Thymus (tissue), 11 donors: ENCODE results near the gene CSNK1G2. TPM values are rescaled to one million over a fixed set of nuclear protein-coding genes. Genes with fewer than 3 reads are reported as not detected.
"Not testable (repeated sequence)": the region's sequence is repeated elsewhere in the genome, so short reads cannot be mapped to it uniquely, and the experiment has no call there.

Experiments
- DNase-seq, 9 donors: peaks; one replicate each; pipeline ENCODE4 v3.0.0-alpha.2; 2013; ENCODE audit warnings: low spot score in 9 of 9, low read depth in 6 of 9, missing footprints in 1 of 9
- H3K27ac ChIP-seq, 2 donors: one replicate each; pipeline ENCODE4 v1.5.1; 2013; ENCODE audit warnings: control low read depth in 1 of 2, low read depth in 1 of 2, low read length in 1 of 2, mild to moderate bottlenecking in 1 of 2, moderate library complexity in 1 of 2
- H3K27me3 ChIP-seq, 2 donors: one replicate each; pipeline ENCODE4 v1.5.1; 2013; ENCODE audit warnings: low read length in 1 of 2; ENCODE audit not compliant: control insufficient read depth in 2 of 2, insufficient read depth in 1 of 2
- H3K36me3 ChIP-seq, 2 donors: one replicate each; pipeline ENCODE4 v1.5.1; 2013; ENCODE audit warnings: low read length in 1 of 2, mild to moderate bottlenecking in 1 of 2, moderate library complexity in 1 of 2; ENCODE audit not compliant: control insufficient read depth in 2 of 2, insufficient read depth in 2 of 2
- H3K4me1 ChIP-seq, 2 donors: one replicate each; pipeline ENCODE4 v1.5.1; 2013; ENCODE audit warnings: low read length in 2 of 2; ENCODE audit not compliant: control insufficient read depth in 2 of 2, insufficient read depth in 2 of 2
- H3K4me3 ChIP-seq, 2 donors: one replicate each; pipeline ENCODE4 v1.5.1; 2013; ENCODE audit warnings: low read length in 2 of 2, control low read depth in 1 of 2, mild to moderate bottlenecking in 1 of 2
- H3K9me3 ChIP-seq, 2 donors: one replicate each; pipeline ENCODE4 v1.5.1; 2013; ENCODE audit warnings: low read length in 1 of 2, mild to moderate bottlenecking in 1 of 2; ENCODE audit not compliant: control insufficient read depth in 2 of 2, insufficient read depth in 1 of 2
- WGBS: extraction: QIAGEN DNeasy Blood & Tissue Kit; methylation state at CpG from one replicate; pipeline ENCODE4 v1.1.7; 2013; 5-methylcytosine and 5-hydroxymethylcytosine counted together
- polyA plus RNA-seq: library from polyadenylated mRNA; stranded (reverse); fragments of 200-250 nt; gene quantifications from one replicate; pipeline ENCODE4 v1.2.3, GENCODE V29; 2013
- total RNA-seq: library from RNA; stranded (reverse); fragments of 120-200 nt; gene quantifications from one replicate; pipeline ENCODE4 v1.2.4, GENCODE V29; 2013
- donor health status: healthy.

CSNK1G2 gene
- total and polyA plus RNA-seq, 2 donors, result 52.0 to 80.9 TPM

DNA sequence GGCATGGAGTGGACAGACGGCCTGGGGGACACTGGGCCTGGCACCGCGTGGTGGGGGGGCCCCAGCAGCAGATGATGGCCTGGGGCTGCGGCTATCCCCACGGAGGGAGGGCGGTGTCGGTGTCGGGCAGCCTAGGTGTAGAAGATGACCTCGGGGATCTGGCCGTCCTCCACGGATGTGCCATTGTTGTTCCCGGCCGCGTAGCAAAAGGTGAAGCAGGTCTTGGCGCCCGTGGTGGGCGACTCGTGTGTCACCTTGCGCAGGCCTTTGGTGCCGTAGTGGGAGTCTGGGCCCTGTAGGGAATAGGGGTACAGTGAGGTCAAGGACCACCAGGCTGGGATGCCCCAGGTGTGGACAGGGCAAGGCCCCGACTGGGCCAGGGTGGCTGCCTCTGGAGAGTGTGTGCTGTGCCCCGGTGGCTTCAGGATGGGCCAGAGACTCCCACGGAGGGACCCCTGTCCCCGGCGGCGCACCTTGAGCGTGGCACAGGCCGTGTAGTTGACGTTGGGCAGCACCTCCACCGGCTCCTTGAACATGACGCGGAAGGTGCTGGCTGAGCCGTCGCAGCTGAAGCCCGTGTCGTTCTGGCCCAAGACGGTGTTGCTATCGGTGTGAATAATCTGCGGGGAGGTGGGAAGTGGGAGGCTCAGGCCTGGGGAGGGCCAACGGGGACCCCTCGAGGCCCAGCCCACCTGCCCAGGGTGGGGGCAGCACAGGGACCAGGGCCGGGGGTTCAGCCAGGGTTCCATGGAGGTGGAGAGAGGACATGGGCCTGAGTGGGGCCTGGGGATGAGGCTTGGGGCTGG lies 45.6 kb downstream of the CSNK1G2 start:
- no peak overlapping the region for H3K4me3 ChIP-seq
- no peaks in the 10 kb centered on the region for H3K4me1 ChIP-seq
- WGBS, result 97% methylated on average over 42 of the region's 42 CpGs
- H3K36me3 ChIP-seq, result peaks cover 81 to 85% of the 10 kb centered on the region in 2 donors
- H3K27ac ChIP-seq, result no peak overlapping the region
- H3K9me3 ChIP-seq, result no peaks in the 10 kb centered on the region
- H3K27me3 ChIP-seq, result no peaks in the 10 kb centered on the region
- DNase-seq, result no peak

DNA sequence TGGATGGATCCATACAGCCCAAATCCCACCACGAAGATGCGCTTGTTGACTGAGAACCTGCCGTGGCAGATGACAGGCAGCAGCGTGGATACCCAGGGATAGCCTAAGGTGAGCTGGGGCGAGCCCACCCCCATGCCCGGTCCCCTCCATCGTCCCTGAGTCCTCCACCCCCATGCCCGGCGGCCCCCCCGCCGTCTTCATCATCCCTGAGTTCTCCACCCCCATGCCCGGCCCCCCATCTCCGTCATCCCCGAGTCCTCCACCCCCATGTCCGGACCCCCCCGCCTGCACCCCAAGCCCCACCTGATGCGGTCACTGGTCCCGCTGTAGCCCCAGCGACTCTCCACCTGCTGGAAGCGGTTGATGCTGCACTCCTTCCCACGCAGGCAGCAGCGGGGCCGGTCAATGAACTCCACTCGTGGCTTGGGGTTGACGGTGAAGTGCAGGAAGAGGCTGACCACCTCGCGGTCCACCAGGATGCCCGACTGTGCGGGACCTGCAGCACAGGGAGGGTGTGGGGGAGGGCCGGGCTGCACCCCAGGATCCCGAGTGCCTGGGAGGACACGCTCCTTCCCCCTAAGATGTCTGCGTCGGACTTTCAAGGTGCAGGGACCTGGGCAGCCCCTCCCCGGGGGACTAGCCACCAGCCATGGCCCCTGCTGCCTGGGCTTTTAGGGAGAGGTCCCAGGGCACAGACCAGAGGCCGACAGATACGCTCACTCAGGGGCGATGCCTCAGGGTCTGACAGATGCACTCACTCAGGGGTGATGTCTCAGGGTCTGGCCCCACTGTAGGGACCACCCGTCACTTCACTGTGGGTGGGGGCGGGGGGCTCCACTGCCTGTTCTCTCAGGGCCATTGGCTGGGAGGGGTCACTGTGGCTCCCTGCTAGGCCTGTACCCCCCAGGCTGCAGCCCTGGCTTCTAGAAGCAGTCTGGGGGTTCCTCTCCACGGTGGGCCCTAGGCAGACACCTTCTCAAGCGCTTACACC lies 46.5 kb downstream of the CSNK1G2 start:
- no peak overlapping the region for H3K27ac ChIP-seq
- H3K27me3 ChIP-seq, result no peaks in the 10 kb centered on the region
- no peak for DNase-seq
- peaks cover 81 to 86% of the 10 kb centered on the region in 2 donors for H3K36me3 ChIP-seq
- 92% methylated on average over 42 of the region's 42 CpGs for WGBS
- H3K9me3 ChIP-seq, result no peaks in the 10 kb centered on the region
- no peaks in the 10 kb centered on the region for H3K4me1 ChIP-seq
- H3K4me3 ChIP-seq, result no peak overlapping the region

DNA sequence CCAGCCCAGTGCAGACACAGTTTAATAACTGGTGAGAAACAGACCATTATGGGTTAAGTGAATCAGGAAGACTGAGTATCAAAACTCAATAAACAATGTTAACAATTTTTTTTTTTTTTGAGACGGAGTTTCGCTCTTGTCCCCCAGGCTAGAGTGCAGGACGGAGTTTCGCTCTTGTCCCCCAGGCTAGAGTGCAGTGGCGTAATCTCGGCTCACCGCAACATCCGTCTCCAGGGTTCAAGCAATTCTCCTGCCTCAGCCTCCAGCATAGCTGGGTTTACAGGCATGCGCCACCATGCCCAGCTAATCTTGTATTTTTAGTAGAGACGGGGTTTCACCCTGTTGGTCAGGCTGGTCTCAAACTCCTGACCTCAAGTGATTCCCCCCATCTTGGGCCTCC lies 47.5 kb downstream of the CSNK1G2 start:
- DNase-seq, H3K4me3 ChIP-seq, H3K27ac ChIP-seq, H3K4me1 ChIP-seq, H3K9me3 ChIP-seq, H3K27me3 ChIP-seq: not testable (repeated sequence)
- WGBS, result 97% methylated on average over 10 of the region's 10 CpGs
- peaks cover 86 to 87% of the 10 kb centered on the region in 2 donors for H3K36me3 ChIP-seq

- no peak overlapping the region for H3K4me3 ChIP-seq
- H3K4me1 ChIP-seq, result no peaks in the 10 kb centered on the region
- peaks cover 0 to 3% of the 10 kb centered on the region in 2 donors for H3K9me3 ChIP-seq
- H3K36me3 ChIP-seq, result peaks cover 81 to 82% of the 10 kb centered on the region in 2 donors
- no peaks in the 10 kb centered on the region for H3K27me3 ChIP-seq
- no peak for DNase-seq
- no peak overlapping the region for H3K27ac ChIP-seq
- 96% methylated on average over 40 of the region's 40 CpGs for WGBS
Measured at GRCh38 chr19:1989513-1990229, 48.7 kb downstream of the CSNK1G2 start.

- DNase-seq, result no peak
- H3K27me3 ChIP-seq, result no peaks in the 10 kb centered on the region
- peaks cover 0 to 3% of the 10 kb centered on the region in 2 donors for H3K9me3 ChIP-seq
- no peak overlapping the region for H3K27ac ChIP-seq
- H3K36me3 ChIP-seq, result peaks cover 75% of the 10 kb centered on the region in 2 donors
- WGBS, result 98% methylated on average over 34 of the region's 34 CpGs
- no peak overlapping the region for H3K4me3 ChIP-seq
- H3K4me1 ChIP-seq, result no peaks in the 10 kb centered on the region
Measured at GRCh38 chr19:1990230-1991017, 49.5 kb downstream of the CSNK1G2 start.

- WGBS, result 96% methylated on average over 30 of the region's 30 CpGs
- no peak for DNase-seq
- peaks cover 69 to 73% of the 10 kb centered on the region in 2 donors for H3K36me3 ChIP-seq
Measured at GRCh38 chr19:1991018-1991913, 50.3 kb downstream of the CSNK1G2 start.

DNA sequence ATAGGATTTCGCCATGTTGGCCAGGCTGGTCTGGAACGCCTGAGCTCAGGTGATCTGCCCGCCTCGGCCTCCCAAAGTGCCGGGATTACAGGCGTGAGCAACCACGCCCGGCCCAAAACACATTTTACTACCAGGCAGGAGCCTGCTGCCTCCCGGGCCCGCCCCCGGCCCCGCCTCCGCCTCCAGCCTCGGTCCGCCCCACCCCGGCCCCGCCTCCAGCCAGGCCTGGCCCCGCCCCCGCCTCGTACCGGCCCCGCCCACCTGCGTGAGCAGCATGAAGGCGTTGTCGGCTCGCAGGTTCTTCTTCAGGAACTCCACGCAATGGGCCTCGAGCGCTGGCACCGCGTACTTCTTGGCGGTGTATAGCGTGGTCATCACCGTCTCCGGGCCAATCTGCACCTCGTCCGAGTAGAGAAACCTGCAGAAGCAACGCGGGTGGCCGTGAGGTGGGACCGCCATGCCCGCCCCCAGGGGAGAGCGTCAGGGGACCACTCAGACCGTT lies 51.8 kb downstream of the CSNK1G2 start:
- Histone ChIP-seq H3K27ac (no peak overlapping the region), H3K4me3 (no peak overlapping the region), H3K27me3 (no peaks in the 10 kb centered on the region), H3K9me3 (peaks cover 0 to 3% of the 10 kb centered on the region in 2 donors), H3K4me1 (no peaks in the 10 kb centered on the region), H3K36me3 (peaks cover 62 to 64% of the 10 kb centered on the region in 2 donors)
- WGBS, result 97% methylated on average over 44 of the region's 44 CpGs
- no peak for DNase-seq

More at GRCh38 chr19:1991018-1991913, 50.3 kb downstream of the CSNK1G2 start:
- H3K27ac ChIP-seq, result peak overlapping the region in 1 of 2 donors; percentile 13
- H3K4me1 ChIP-seq, result no peaks in the 10 kb centered on the region
- no peaks in the 10 kb centered on the region for H3K27me3 ChIP-seq
- no peak overlapping the region for H3K4me3 ChIP-seq
- H3K9me3 ChIP-seq, result peaks cover 0 to 3% of the 10 kb centered on the region in 2 donors
